ENCODE results near the gene KIF13A. TPM values are rescaled to one million over a fixed set of nuclear protein-coding genes. Genes with fewer than 3 reads are reported as not detected.

Gene KIF13A
- total and polyA plus RNA-seq, 9 of the 15 experiments (the other 6 are each of a cell fraction or from before 2014, with no cell fraction given), result 3.6 to 44.3 (median 29.7) TPM

GRCh38 chr6:17904491-17905120, 82.8 kb downstream of the KIF13A start:
- no peaks in the 10 kb centered on the region for H3K27me3 ChIP-seq (ENCODE audit: control insufficient read depth in 2 of 2, insufficient read depth in 2 of 2, low read length in 2 of 2)
- H3K36me3 ChIP-seq (ENCODE audit: control insufficient read depth, insufficient read depth, low read length), result peaks cover 2% of the 10 kb centered on the region; the same call in 1 of the 3 replicates
- H2AFZ ChIP-seq (ENCODE audit: low read depth, low read length), result no peak overlapping the region
- DNase-seq (ENCODE audit: extremely low read depth in 1 of 4, low spot score in 3 of 4) (no peak), FAIRE-seq (no peak), ATAC-seq (no peak)
- intact Hi-C loops (cut with micrococcal nuclease) (loop anchor here (5.0 kb wide), 1 partner anchor 83 kb away; the partner anchor contains the start of gene KIF13A), in situ Hi-C loops (cut with MboI) (no loop called here)
- H3K4me2 ChIP-seq (ENCODE audit: insufficient read depth, low read length), result no peak overlapping the region
- 66% methylated on average over 6 of the region's 6 CpGs for WGBS (ENCODE audit: insufficient coverage, low coverage, missing lambda C conversion rate)
- POLR2A ChIA-PET, result interaction anchor here (0.7 kb wide), 1 partner anchor 41 kb away, joined by 5 read pairs; no protein-coding TSS in a partner anchor
- H3K79me2 ChIP-seq (ENCODE audit: control insufficient read depth, insufficient read depth, low read length), result peaks cover 67% of the 10 kb centered on the region
- no peak overlapping the region for H3K9ac ChIP-seq (ENCODE audit: insufficient read depth in 1 of 2, low read depth in 2 of 2, low read length in 2 of 2)
- H3K9me1 ChIP-seq (ENCODE audit: control insufficient read depth, insufficient read depth, low read length), result no peaks in the 10 kb centered on the region
- H3K4me3 ChIP-seq, result no peak overlapping the region
- CTCF ChIA-PET (ENCODE audit: low intra/inter-chr PET ratio), result no interaction called here
- TF ChIP-seq MLLT1 (IDR thresholded peaks at IDR 0.05), result no peak
- TF ChIP-seq ZNF586 (CRISPR knock-in tag; conservative IDR thresholded peaks at IDR 0.05), result no peak
- no peak for TF ChIP-seq ZNF175 (CRISPR knock-in tag; IDR thresholded peaks at IDR 0.05; ENCODE audit: low read depth)
- TF ChIP-seq GTF2A2 (tag; IDR thresholded peaks at IDR 0.05), result no peak
- TF ChIP-seq MGA (IDR thresholded peaks at IDR 0.05), result no peak
- no peak for TF ChIP-seq SNAPC5 (CRISPR knock-in tag; IDR thresholded peaks at IDR 0.05)
- no peak for TF ChIP-seq SMAD3 (CRISPR knock-in tag; conservative IDR thresholded peaks at IDR 0.05)
- H3K4me1 ChIP-seq (replicated peaks in 1 of 2; ENCODE audit: control insufficient read depth in 2 of 2, insufficient read depth in 2 of 2, low read length in 2 of 2), result peaks cover 8 to 28% of the 10 kb centered on the region in 2 experiments; a peak in 4 of 5 replicates
- BruUV-seq (replicated peaks), result no TSS peak
- H3K9me3 ChIP-seq (replicated peaks; ENCODE audit: control insufficient read depth, insufficient read depth, low read depth, low read length), result no peaks in the 10 kb centered on the region
- H4K20me1 ChIP-seq (replicated peaks; ENCODE audit: control insufficient read depth, insufficient read depth, low read length), result no peaks in the 10 kb centered on the region
- H3K27ac ChIP-seq (ENCODE audit: extremely low read depth, low read depth, low read length), result no peak overlapping the region
